OCI-LY1 (cell line): ENCODE measurements around the gene TNFAIP8.

Source experiments
- H2AFZ ChIP-seq: fragments of 200-600 bp; sonication (generic), shearing (Covaris generic); 2 replicates; pipeline ENCODE4 v1.6.0; 2014; ENCODE audit warnings: antibody characterized with exemption, mild to moderate bottlenecking, low read length
- H3F3A ChIP-seq: fragments of 200-600 bp; sonication (generic), shearing (Covaris generic); 2 replicates; pipeline ENCODE4 v1.6.0; 2014; ENCODE audit warnings: mild to moderate bottlenecking, antibody characterized with exemption, low read length, moderate library complexity; ENCODE audit not compliant: insufficient read depth
- H3K27ac ChIP-seq: fragments of 200-600 bp; sonication (generic); 2 replicates; pipeline ENCODE4 v1.5.1; 2014; ENCODE audit warnings: low read length, mixed run types, mild to moderate bottlenecking, low read depth; ENCODE audit not compliant: poor library complexity, severe bottlenecking
- H3K27me3 ChIP-seq: fragments of 200-600 bp; sonication (generic); 2 replicates; pipeline ENCODE4 v1.6.0; 2014; ENCODE audit warnings: antibody characterized with exemption, mild to moderate bottlenecking, low read length, moderate library complexity; ENCODE audit not compliant: insufficient read depth
- H3K36me3 ChIP-seq: fragments of 200-600 bp; sonication (generic); 2 replicates; pipeline ENCODE4 v1.6.1; 2014; ENCODE audit warnings: mild to moderate bottlenecking, antibody characterized with exemption, low read length, moderate library complexity, mixed read lengths; ENCODE audit not compliant: insufficient read depth
- H3K4me1 ChIP-seq: fragments of 200-600 bp; sonication (generic); 2 replicates; pipeline ENCODE4 v1.5.1; 2014; ENCODE audit warnings: mild to moderate bottlenecking, low read length, moderate library complexity; ENCODE audit not compliant: insufficient read depth, severe bottlenecking
- H3K4me2 ChIP-seq: fragments of 200-600 bp; sonication (generic), shearing (Covaris generic); 2 replicates; pipeline ENCODE4 v1.6.1; 2014; ENCODE audit warnings: low read length
- H3K4me3 ChIP-seq: fragments of 200-600 bp; sonication (generic); 2 replicates; pipeline ENCODE4 v1.5.1; 2014; ENCODE audit warnings: low read length, low read depth, mild to moderate bottlenecking, mixed read lengths; ENCODE audit not compliant: poor library complexity, severe bottlenecking
- H3K79me2 ChIP-seq: fragments of 200-600 bp; shearing (Covaris generic); 2 replicates; pipeline ENCODE4 v1.6.1; 2016; ENCODE audit warnings: mixed run types, low read length, mixed read lengths; ENCODE audit not compliant: insufficient read depth
- H3K9ac ChIP-seq: fragments of 200-600 bp; sonication (generic), shearing (Covaris generic); 2 replicates; pipeline ENCODE4 v1.6.1; 2014; ENCODE audit warnings: mild to moderate bottlenecking, low read length, mixed read lengths
- H3K9me2 ChIP-seq: fragments of 200-600 bp; sonication (generic), shearing (Covaris generic); 2 replicates; pipeline ENCODE4 v1.6.1; 2014; ENCODE audit warnings: low read depth, mild to moderate bottlenecking, low read length, mixed read lengths
- H3K9me3 ChIP-seq: fragments of 200-600 bp; shearing (Covaris generic); 2 replicates; pipeline ENCODE4 v1.6.1; 2014; ENCODE audit warnings: low read length, mixed read lengths
- H4K20me1 ChIP-seq: fragments of 200-600 bp; sonication (generic), shearing (Covaris generic); 2 replicates; pipeline ENCODE4 v1.6.0; 2016; ENCODE audit warnings: mild to moderate bottlenecking, low read length; ENCODE audit not compliant: insufficient read depth
- EZH2 ChIP-seq: fragments of 200-600 bp; sonication (generic), shearing (Covaris generic); IDR thresholded peaks from 2 replicates; pipeline ENCODE4 v1.8.0; 2017; ENCODE audit warnings: borderline replicate concordance, mixed run types, mild to moderate bottlenecking, antibody characterized with exemption, low read length, moderate library complexity, mixed read lengths
- TF ChIP-seq, protein P1 (sequence below): fragments of 200-600 bp; sonication (generic), shearing (Covaris generic); IDR thresholded peaks from 2 replicates; pipeline ENCODE4 v1.5.1; 2017; ENCODE audit warnings: mild to moderate bottlenecking, antibody characterized with exemption, low read length, moderate library complexity, mixed read lengths

Gene TNFAIP8

GRCh38 chr5:119313658-119314605 is 41.9 kb upstream of the TNFAIP8 start:
- peaks cover 36% of the 10 kb centered on the region for H3K79me2 ChIP-seq
- H3K9ac ChIP-seq: peak overlapping the region; percentile 5; the same call in 1 of the 2 replicates
- no peaks in the 10 kb centered on the region for H3K27me3 ChIP-seq
- H3K4me3 ChIP-seq: peak overlapping the region; percentile 8
- 0 out of 2 replicates have a peak, but pooled peaks cover 7% of the 10 kb centered on the region for H3F3A ChIP-seq
- peak overlapping the region; percentile 57 for H3K4me2 ChIP-seq
- H3K36me3 ChIP-seq: peaks cover 12% of the 10 kb centered on the region
- H2AFZ ChIP-seq: no peak overlapping the region
- TF ChIP-seq EZH2: no peak
- TF ChIP-seq, protein P1, sequence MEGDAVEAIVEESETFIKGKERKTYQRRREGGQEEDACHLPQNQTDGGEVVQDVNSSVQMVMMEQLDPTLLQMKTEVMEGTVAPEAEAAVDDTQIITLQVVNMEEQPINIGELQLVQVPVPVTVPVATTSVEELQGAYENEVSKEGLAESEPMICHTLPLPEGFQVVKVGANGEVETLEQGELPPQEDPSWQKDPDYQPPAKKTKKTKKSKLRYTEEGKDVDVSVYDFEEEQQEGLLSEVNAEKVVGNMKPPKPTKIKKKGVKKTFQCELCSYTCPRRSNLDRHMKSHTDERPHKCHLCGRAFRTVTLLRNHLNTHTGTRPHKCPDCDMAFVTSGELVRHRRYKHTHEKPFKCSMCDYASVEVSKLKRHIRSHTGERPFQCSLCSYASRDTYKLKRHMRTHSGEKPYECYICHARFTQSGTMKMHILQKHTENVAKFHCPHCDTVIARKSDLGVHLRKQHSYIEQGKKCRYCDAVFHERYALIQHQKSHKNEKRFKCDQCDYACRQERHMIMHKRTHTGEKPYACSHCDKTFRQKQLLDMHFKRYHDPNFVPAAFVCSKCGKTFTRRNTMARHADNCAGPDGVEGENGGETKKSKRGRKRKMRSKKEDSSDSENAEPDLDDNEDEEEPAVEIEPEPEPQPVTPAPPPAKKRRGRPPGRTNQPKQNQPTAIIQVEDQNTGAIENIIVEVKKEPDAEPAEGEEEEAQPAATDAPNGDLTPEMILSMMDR: no peak
- no peaks in the 10 kb centered on the region for H3K9me2 ChIP-seq
- peaks cover 100% of the 10 kb centered on the region for H3K4me1 ChIP-seq
- H3K9me3 ChIP-seq: no peaks in the 10 kb centered on the region
- peak overlapping the region; percentile 95 for H3K27ac ChIP-seq
- H4K20me1 ChIP-seq: no peaks in the 10 kb centered on the region

DNA sequence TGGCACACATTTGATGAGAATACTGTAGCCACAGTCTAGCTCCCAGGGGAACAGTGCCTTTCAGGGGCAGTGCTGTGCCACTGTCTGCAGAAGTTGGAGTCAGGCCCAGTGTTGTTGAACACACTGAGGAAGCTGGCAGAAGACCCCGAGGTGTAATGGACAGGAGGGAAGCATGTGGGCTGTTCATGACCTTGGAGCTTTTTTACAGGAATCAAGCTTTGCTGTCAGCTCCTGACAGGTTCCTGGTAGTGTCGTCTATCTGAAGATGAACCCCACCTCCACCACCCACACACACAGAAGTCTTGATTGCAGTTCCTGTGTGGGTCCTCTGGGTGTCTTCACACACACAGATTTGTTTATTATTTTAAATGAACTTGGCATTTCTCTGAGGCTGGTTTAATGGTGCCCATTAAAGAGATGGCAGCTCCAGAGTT is 40.3 kb upstream of the TNFAIP8 start:
- Histone ChIP-seq H3K4me3 (no peak overlapping the region), H3K27ac (peak overlapping the region; percentile 95), H3K9me2 (no peaks in the 10 kb centered on the region), H3K4me2 (peak overlapping the region; percentile 57), H3K9me3 (no peaks in the 10 kb centered on the region), H3K9ac (peak overlapping the region; percentile 2; the same call in 1 of the 2 replicates), H3K4me1 (peaks cover 98% of the 10 kb centered on the region), H3K27me3 (no peaks in the 10 kb centered on the region), H4K20me1 (no peaks in the 10 kb centered on the region), H3K36me3 (peaks cover 6% of the 10 kb centered on the region), H3F3A (no peaks in the 10 kb centered on the region), H3K79me2 (peaks cover 32% of the 10 kb centered on the region), H2AFZ (no peak overlapping the region)
- no peak for TF ChIP-seq EZH2
- TF ChIP-seq, protein P1: peak; percentile 72

DNA sequence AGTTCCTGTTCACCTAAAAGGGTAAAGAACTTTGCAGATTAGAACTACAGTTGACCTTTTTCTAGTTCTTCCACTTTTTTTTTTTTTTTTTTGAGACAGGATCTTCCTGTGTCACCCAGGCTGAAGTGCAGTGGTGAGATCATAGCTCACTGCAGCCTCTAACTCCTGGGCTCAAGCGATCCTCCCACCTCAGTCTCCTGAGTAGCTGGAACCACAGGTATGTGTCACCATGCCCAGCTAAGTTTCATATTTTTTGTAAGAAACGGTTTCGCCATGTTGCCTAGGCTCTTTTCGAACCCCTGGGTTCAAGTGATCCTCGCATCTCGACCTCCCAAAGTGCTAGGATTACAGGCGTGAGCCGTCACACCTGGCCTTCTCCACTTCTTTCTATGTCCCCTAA is 39.7 kb upstream of the TNFAIP8 start:
- H3K27ac ChIP-seq: peak overlapping the region; percentile 95
- peaks cover under 1% of the 10 kb centered on the region for H3K36me3 ChIP-seq
- no peaks in the 10 kb centered on the region for H3K27me3 ChIP-seq
- H3F3A ChIP-seq: no peaks in the 10 kb centered on the region
- no peak overlapping the region for H2AFZ ChIP-seq
- no peaks in the 10 kb centered on the region for H4K20me1 ChIP-seq
- H3K4me3 ChIP-seq: no peak overlapping the region
- H3K4me1 ChIP-seq: peaks cover 98% of the 10 kb centered on the region
- TF ChIP-seq, protein P1: no peak
- no peak for TF ChIP-seq EZH2
- H3K79me2 ChIP-seq: peaks cover 26% of the 10 kb centered on the region
- peak overlapping the region; percentile 2; the same call in 1 of the 2 replicates for H3K9ac ChIP-seq
- no peaks in the 10 kb centered on the region for H3K9me2 ChIP-seq
- H3K4me2 ChIP-seq: peak overlapping the region; percentile 57; the same call in 1 of the 2 replicates
- H3K9me3 ChIP-seq: no peaks in the 10 kb centered on the region
